ENCODE results near the gene LTBR. TPM values are rescaled to one million over a fixed set of nuclear protein-coding genes. Genes with fewer than 3 reads are reported as not detected.
A peak's percentile ranks its signal among the peaks of the same experiment; 100 is the strongest.

Gene LTBR
- total and polyA plus RNA-seq, 2 donors (not counting 1 experiment from before 2014, with no cell fraction given), result 1.1 TPM; not detected in 1

- intact Hi-C loops (cut with micrococcal nuclease), result no loop called here
- H3K27ac ChIP-seq (ENCODE audit: low read length in 2 of 2), result peak overlapping the region; percentile 3 to 35
- H3K4me3 Mint-ChIP-seq, result peak overlapping the region; percentile 16
- peak overlapping the region; percentile 58 for H3K4me2 ChIP-seq (replicated peaks; ENCODE audit: low read depth, low read length, poor library complexity, severe bottlenecking)
- H4K20me1 ChIP-seq (ENCODE audit: control insufficient read depth, insufficient read depth, low read length, poor library complexity, severe bottlenecking), result no peaks in the 10 kb centered on the region
- H3K9me3 ChIP-seq (ENCODE audit: control extremely low read depth in 1 of 3, control insufficient read depth in 2 of 3, insufficient read depth in 1 of 3, low read length in 2 of 3), result no peaks in the 10 kb centered on the region
- H3K9me3 Mint-ChIP-seq (ENCODE audit: insufficient read depth), result no peaks in the 10 kb centered on the region
- H3K27me3 ChIP-seq (replicated peaks in 1 of 4; ENCODE audit: control extremely low read depth in 1 of 4, control insufficient read depth in 3 of 4, insufficient read depth in 4 of 4, low read length in 3 of 4), result no peaks in the 10 kb centered on the region
- POLR2A ChIA-PET, result interaction anchor here (0.7 to 5.6 kb wide), 7 partner anchors 29 to 112 kb away, joined by 3 to 72 read pairs (median 24); partner anchors contain the start of genes GAPDH and VAMP1
- CTCF ChIA-PET, result interaction anchor here (0.7 to 8.3 kb wide), 22 partner anchors 11 to 300 kb away, joined by 3 to 383 read pairs (median 5); partner anchors contain the start of genes CD27, COPS7A, GAPDH and MRPL51
- no peaks in the 10 kb centered on the region for H3K36me3 ChIP-seq (replicated peaks in 1 of 2; ENCODE audit: control extremely low read depth in 1 of 2, control insufficient read depth in 1 of 2, extremely low read depth in 1 of 2, insufficient read depth in 2 of 2, low read length in 1 of 2)
- peaks cover 41% of the 10 kb centered on the region for H3K4me1 Mint-ChIP-seq
- ATAC-seq (ENCODE audit: low read depth), result no peak
- peaks cover 11% of the 10 kb centered on the region for H3K27me3 Mint-ChIP-seq
- H3K4me1 ChIP-seq (ENCODE audit: control insufficient read depth in 2 of 2, insufficient read depth in 2 of 2, low read length in 2 of 2), result peaks cover 35 to 44% of the 10 kb centered on the region in 2 donors
- H3K4me3 ChIP-seq (ENCODE audit: control extremely low read depth in 1 of 5, extremely low read depth in 1 of 5, insufficient read depth in 1 of 5, low read depth in 2 of 5, low read length in 4 of 5), result peak overlapping the region in 1 of 5 experiments; percentile 18
- WGBS (ENCODE audit: insufficient coverage), result 40% methylated on average over 5 of the region's 6 CpGs
- no peak overlapping the region for H3K9ac ChIP-seq (ENCODE audit: low read length)
- no peaks in the 10 kb centered on the region for H3K79me2 ChIP-seq (ENCODE audit: control insufficient read depth, insufficient read depth, low read length)
- TF ChIP-seq EZH2 (IDR thresholded peaks at IDR 0.05; ENCODE audit: borderline replicate concordance, insufficient read depth, low read depth, low read length, poor library complexity, severe bottlenecking), result no peak
- no peak for TF ChIP-seq CTCF (IDR thresholded peaks at IDR 0.05)
- peak overlapping the region; percentile 90 for H3K27ac Mint-ChIP-seq
- peak overlapping the region; percentile 55 for H2AFZ ChIP-seq (ENCODE audit: insufficient read depth, low read depth, low read length, poor library complexity, severe bottlenecking)
- no peak for DNase-seq
Measured at GRCh38 chr12:6424008-6424347, 40.0 kb downstream of the LTBR start.

- Histone ChIP-seq H3K4me3 (ENCODE audit: control extremely low read depth in 1 of 5, extremely low read depth in 1 of 5, insufficient read depth in 1 of 5, low read depth in 2 of 5, low read length in 4 of 5) (no peak overlapping the region), H3K4me1 (ENCODE audit: control insufficient read depth in 2 of 2, insufficient read depth in 2 of 2, low read length in 2 of 2) (peaks cover 35 to 44% of the 10 kb centered on the region in 2 donors), H3K27ac (ENCODE audit: low read length in 2 of 2) (peak overlapping the region; percentile 10 to 50), H3K9me3 (ENCODE audit: control extremely low read depth in 1 of 3, control insufficient read depth in 2 of 3, insufficient read depth in 1 of 3, low read length in 2 of 3) (no peaks in the 10 kb centered on the region), H4K20me1 (ENCODE audit: control insufficient read depth, insufficient read depth, low read length, poor library complexity, severe bottlenecking) (no peaks in the 10 kb centered on the region), H3K27me3 (replicated peaks in 1 of 4; ENCODE audit: control extremely low read depth in 1 of 4, control insufficient read depth in 3 of 4, insufficient read depth in 4 of 4, low read length in 3 of 4) (no peaks in the 10 kb centered on the region), H3K4me2 (replicated peaks; ENCODE audit: low read depth, low read length, poor library complexity, severe bottlenecking) (no peak overlapping the region), H3K9ac (ENCODE audit: low read length) (no peak overlapping the region), H3K36me3 (replicated peaks in 1 of 2; ENCODE audit: control extremely low read depth in 1 of 2, control insufficient read depth in 1 of 2, extremely low read depth in 1 of 2, insufficient read depth in 2 of 2, low read length in 1 of 2) (no peaks in the 10 kb centered on the region), H2AFZ (ENCODE audit: insufficient read depth, low read depth, low read length, poor library complexity, severe bottlenecking) (no peak overlapping the region), H3K79me2 (ENCODE audit: control insufficient read depth, insufficient read depth, low read length) (no peaks in the 10 kb centered on the region)
- TF ChIP-seq CTCF (IDR thresholded peaks at IDR 0.05) (no peak), EZH2 (IDR thresholded peaks at IDR 0.05; ENCODE audit: borderline replicate concordance, insufficient read depth, low read depth, low read length, poor library complexity, severe bottlenecking) (no peak)
- DNase-seq, result no peak
- peaks cover 45% of the 10 kb centered on the region for H3K4me1 Mint-ChIP-seq
- no peak for ATAC-seq (ENCODE audit: low read depth)
- no peaks in the 10 kb centered on the region for H3K9me3 Mint-ChIP-seq (ENCODE audit: insufficient read depth)
- WGBS (ENCODE audit: insufficient coverage), result 94% methylated on average over 3 of the region's 8 CpGs
- no peak overlapping the region for H3K4me3 Mint-ChIP-seq
- intact Hi-C loops (cut with micrococcal nuclease), result no loop called here
- ChIA-PET POLR2A (interaction anchor here (1.2 to 5.6 kb wide), 7 partner anchors 27 to 112 kb away, joined by 3 to 72 read pairs (median 24); partner anchors contain the start of genes GAPDH, MRPL51, TAPBPL and VAMP1), CTCF (interaction anchor here (1.2 to 8.3 kb wide), 12 partner anchors 14 to 129 kb away, joined by 3 to 383 read pairs (median 16); partner anchors contain the start of genes CD27, GAPDH, TAPBPL and VAMP1)
- H3K27me3 Mint-ChIP-seq, result peaks cover 6% of the 10 kb centered on the region
- peak overlapping the region; percentile 83 for H3K27ac Mint-ChIP-seq
Measured at GRCh38 chr12:6424866-6425265, 40.9 kb downstream of the LTBR start.
